IMR-90 (cell line): ENCODE data around the gene ARHGAP24. TPM values are rescaled to one million over a fixed set of nuclear protein-coding genes. Genes with fewer than 3 reads are reported as not detected.

ENCODE experiments used
- ATAC-seq: fragments of 200-7000 bp; cut with Tn5 transposase; 2 replicates; pipeline ENCODE4 v1.9.1; 2020; ENCODE audit warnings: low read depth, mild to moderate bottlenecking, moderate library complexity
- BruUV-seq: library from RNA; stranded (reverse); fragments of 400-500 nt; replicated peaks from 2 replicates; lab custom pipeline; 2021; lab: Mats Ljungman, UMichigan
- CTCF ChIA-PET: fragments of 300-600 bp; formaldehyde crosslinking; extraction: SDS; loops from one replicate; lab custom pipeline; 2021; ENCODE audit warnings: antibody characterized with exemption; lab: Yijun Ruan, JAX
- POLR2A ChIA-PET: fragments of 300-600 bp; sonication (Branson Sonifier 250); formaldehyde crosslinking; loops from one replicate; lab custom pipeline; 2022; ENCODE audit warnings: antibody characterized with exemption; ENCODE audit not compliant: unreplicated experiment; lab: Charles Lee
- DNase-seq: peaks from one replicate; pipeline ENCODE4 v3.0.0; 2013
- H2AFZ ChIP-seq: replicated peaks from 2 replicates; pipeline ENCODE3; 2013; ENCODE audit warnings: low read length, mild to moderate bottlenecking; ENCODE audit not compliant: poor library complexity
- H2AK5ac ChIP-seq: 2 replicates; pipeline ENCODE4 v1.6.1; 2013; ENCODE audit warnings: low read depth, low read length, inconsistent platforms
- H2AK9ac ChIP-seq: replicated peaks from 2 replicates; pipeline ENCODE3; 2013; ENCODE audit warnings: mild to moderate bottlenecking, low read depth, low read length, moderate library complexity; ENCODE audit not compliant: poor library complexity
- H2BK120ac ChIP-seq: 2 replicates; pipeline ENCODE4 v1.6.1; 2013; ENCODE audit warnings: low read depth, low read length, inconsistent platforms
- H2BK15ac ChIP-seq: 3 replicates; pipeline ENCODE4 v1.6.1; 2013; ENCODE audit warnings: low read depth, low read length, inconsistent platforms
- H2BK20ac ChIP-seq: 2 replicates; pipeline ENCODE4 v1.6.1; 2013; ENCODE audit warnings: low read depth, mild to moderate bottlenecking, inconsistent platforms, low read length, moderate library complexity
- H2BK5ac ChIP-seq: 2 replicates; pipeline ENCODE4 v1.6.1; 2013; ENCODE audit warnings: mild to moderate bottlenecking, low read depth, low read length, inconsistent platforms; ENCODE audit not compliant: poor library complexity, severe bottlenecking
- H3K14ac ChIP-seq: replicated peaks from 2 replicates; pipeline ENCODE4 v1.6.1; 2013; ENCODE audit warnings: low read depth, low read length, inconsistent platforms
- H3K18ac ChIP-seq: 2 replicates; pipeline ENCODE4 v1.6.1; 2013; ENCODE audit warnings: low read depth, low read length, control low read depth
- H3K23ac ChIP-seq: 2 replicates; pipeline ENCODE4 v1.6.1; 2013; ENCODE audit warnings: low read depth, low read length, inconsistent platforms
- H3K27ac ChIP-seq: 2 replicates; pipeline ENCODE4 v1.5.1; 2013; ENCODE audit warnings: mild to moderate bottlenecking, control low read depth, low read length; ENCODE audit not compliant: insufficient read depth
- H3K27me3 ChIP-seq: 2 replicates; pipeline ENCODE4 v1.6.1; 2013; ENCODE audit warnings: low read length; ENCODE audit not compliant: control insufficient read depth, insufficient read depth
- H3K36me3 ChIP-seq: 2 replicates; pipeline ENCODE4 v1.6.1; 2013; ENCODE audit warnings: low read length, mixed read lengths; ENCODE audit not compliant: control insufficient read depth, insufficient read depth
- H3K4ac ChIP-seq: 2 replicates; pipeline ENCODE4 v1.6.1; 2013; ENCODE audit warnings: low read depth, low read length, inconsistent platforms
- H3K4me1 ChIP-seq: 2 replicates; pipeline ENCODE4 v1.6.1; 2013; ENCODE audit warnings: low read length, mixed read lengths; ENCODE audit not compliant: control insufficient read depth, insufficient read depth
- H3K4me2 ChIP-seq: 2 replicates; pipeline ENCODE4 v1.6.1; 2013; ENCODE audit warnings: low read depth, mild to moderate bottlenecking, control low read depth, low read length, moderate library complexity
- H3K4me3 ChIP-seq: 2 replicates; pipeline ENCODE4 v1.5.1; 2013; ENCODE audit warnings: low read depth, mild to moderate bottlenecking, control low read depth, low read length, moderate library complexity; ENCODE audit not compliant: insufficient read depth
- H3K56ac ChIP-seq: 2 replicates; pipeline ENCODE4 v1.6.1; 2013; ENCODE audit warnings: low read length, inconsistent platforms; ENCODE audit not compliant: insufficient read depth; ENCODE audit errors: extremely low read depth
- H3K79me1 ChIP-seq, 2 experiments: 2 replicates each; pipeline ENCODE4 v1.6.1; 2013; ENCODE audit warnings: low read length in 2 of 2, inconsistent platforms in 1 of 2, low read depth in 1 of 2
- H3K9ac ChIP-seq: 2 replicates; pipeline ENCODE4 v1.6.1; 2013; ENCODE audit warnings: low read depth, low read length, control low read depth
- H3K9me1 ChIP-seq: 2 replicates; pipeline ENCODE4 v1.6.1; 2013; ENCODE audit warnings: low read length, inconsistent platforms; ENCODE audit not compliant: insufficient read depth
- H3K9me3 ChIP-seq: 2 replicates; pipeline ENCODE4 v1.6.1; 2013; ENCODE audit warnings: low read length; ENCODE audit not compliant: control insufficient read depth, insufficient read depth
- H4K20me1 ChIP-seq: 2 replicates; pipeline ENCODE4 v1.6.1; 2013; ENCODE audit warnings: low read length, inconsistent platforms; ENCODE audit not compliant: insufficient read depth
- H4K5ac ChIP-seq: 2 replicates; pipeline ENCODE4 v1.6.1; 2013; ENCODE audit warnings: mild to moderate bottlenecking, low read depth, low read length, control low read depth
- H4K8ac ChIP-seq, 2 experiments: 2 replicates each; pipeline ENCODE4 v1.6.1; 2013; ENCODE audit warnings: low read depth in 2 of 2, low read length in 2 of 2, control low read depth in 1 of 2, inconsistent platforms in 1 of 2
- H4K91ac ChIP-seq: 2 replicates; pipeline ENCODE4 v1.6.1; 2013; ENCODE audit warnings: low read depth, low read length, inconsistent platforms; ENCODE audit not compliant: insufficient read depth
- BHLHE40 ChIP-seq: fragments of 150-350 bp; IDR thresholded peaks from 2 replicates; pipeline ENCODE4 v1.6.1; 2016; ENCODE audit warnings: mild to moderate bottlenecking, low read depth, low read length
- CEBPB ChIP-seq: IDR thresholded peaks from 2 replicates; pipeline ENCODE4 v1.6.1; 2012; ENCODE audit warnings: low read depth, low read length, improper control_type of control experiment
- CHD1 ChIP-seq: IDR thresholded peaks from 2 replicates; pipeline ENCODE4 v1.6.1; 2012; ENCODE audit warnings: low read depth, low read length, improper control_type of control experiment
- CTCF ChIP-seq: conservative IDR thresholded peaks from 2 replicates; pipeline ENCODE4 v1.5.1; 2012; ENCODE audit warnings: mild to moderate bottlenecking, low read depth, low read length, improper control_type of control experiment
- ELK1 ChIP-seq: fragments of 150-350 bp; IDR thresholded peaks from 2 replicates; pipeline ENCODE4 v1.6.1; 2016; ENCODE audit warnings: low read depth, mild to moderate bottlenecking, low read length, moderate library complexity, borderline replicate concordance
- FOS ChIP-seq: fragments of 150-350 bp; IDR thresholded peaks from 2 replicates; pipeline ENCODE4 v1.6.1; 2016; ENCODE audit warnings: low read depth, low read length
- MAZ ChIP-seq: IDR thresholded peaks from 2 replicates; pipeline ENCODE4 v1.6.1; 2012; ENCODE audit warnings: low read depth, mild to moderate bottlenecking, low read length, improper control_type of control experiment, moderate library complexity, borderline replicate concordance
- MXI1 ChIP-seq: IDR thresholded peaks from 2 replicates; pipeline ENCODE4 v1.6.1; 2012; ENCODE audit warnings: low read depth, mild to moderate bottlenecking, low read length, moderate library complexity, borderline replicate concordance
- POLR2A ChIP-seq: IDR thresholded peaks from 2 replicates; pipeline ENCODE4 v1.6.1; 2012; ENCODE audit warnings: mild to moderate bottlenecking, low read depth, low read length
- RAD21 ChIP-seq: IDR thresholded peaks from 2 replicates; pipeline ENCODE4 v1.6.1; 2012; ENCODE audit warnings: low read length, improper control_type of control experiment
- RCOR1 ChIP-seq: IDR thresholded peaks from 2 replicates; pipeline ENCODE4 v1.6.1; 2012; ENCODE audit warnings: mild to moderate bottlenecking, low read length, improper control_type of control experiment; ENCODE audit not compliant: insufficient replicate concordance
- RFX5 ChIP-seq: IDR thresholded peaks from 2 replicates; pipeline ENCODE4 v1.8.0; 2012; ENCODE audit warnings: low read depth, mild to moderate bottlenecking, low read length, moderate library complexity
- SMC3 ChIP-seq: fragments of 150-350 bp; IDR thresholded peaks from 2 replicates; pipeline ENCODE4 v1.6.1; 2016; ENCODE audit warnings: low read depth, mild to moderate bottlenecking, antibody characterized with exemption, low read length, moderate library complexity
- WGBS, 2 experiments: methylation state at CpG; one replicate each; pipeline versions ENCODE4 v1.1.5 to v1.1.7; 2013; ENCODE audit warnings: missing lambda C conversion rate in 2 of 2; ENCODE audit not compliant: insufficient read length in 1 of 2; ENCODE audit errors: extremely low coverage in 2 of 2; 5-methylcytosine and 5-hydroxymethylcytosine counted together
- dilution Hi-C: fragments of 300-500 bp; cut with HindIII; formaldehyde crosslinking; loops from one replicate; pipeline ENCODE4 v1.14.3; 2018; ENCODE audit warnings: low sequenced_read_pairs; ENCODE audit not compliant: unreplicated experiment
- in situ Hi-C: fragments of 300-500 bp; cut with MboI; formaldehyde crosslinking; loops from 3 replicates; pipeline ENCODE4 v1.14.3; 2019; ENCODE audit warnings: low sequenced_read_pairs, inconsistent platforms, mixed read lengths
- intact Hi-C: fragments of 100-400 bp; cut with micrococcal nuclease; formaldehyde crosslinking; loops from 2 replicates; pipeline ENCODE4 v1.10.0; 2022
- polyA plus RNA-seq, 3 experiments: library from polyadenylated mRNA; depleted of rRNA; stranded (reverse); fragments of >200 nt; gene quantifications; 2 replicates each; pipeline ENCODE4 v1.2.3, GENCODE V29; 2012; ENCODE audit warnings: low replicate concordance in 1 of 3
- total RNA-seq: library from RNA; depleted of rRNA; stranded (reverse); fragments of >200 nt; gene quantifications from 2 replicates; pipeline ENCODE4 v1.2.3, GENCODE V29; 2012
- TF ChIP-seq, protein P1 (sequence below): fragments of 150-350 bp; IDR thresholded peaks from 2 replicates; pipeline ENCODE4 v1.6.1; 2017; ENCODE audit warnings: mild to moderate bottlenecking, antibody characterized with exemption, low read length, low read depth

ARHGAP24 gene
- total and polyA plus RNA-seq, 2 of the 4 experiments (the other 2 are of a cell fraction), result 11.9 to 24.0 TPM

- Histone ChIP-seq H3K4me1 (no peaks in the 10 kb centered on the region; the same call in 1 of the 2 replicates), H3K79me1 (no peaks in the 10 kb centered on the region), H4K5ac (no peak overlapping the region), H3K36me3 (no peaks in the 10 kb centered on the region), H2AK9ac (no peak overlapping the region), H2BK15ac (no peak overlapping the region), H3K27me3 (no peaks in the 10 kb centered on the region), H3K9me1 (no peaks in the 10 kb centered on the region), H2BK120ac (no peak overlapping the region), H3K23ac (no peak overlapping the region; the same call in 1 of the 2 replicates), H2AK5ac (no peak overlapping the region), H2BK5ac (no peak overlapping the region), H4K8ac (no peak overlapping the region), H2BK20ac (0 out of 2 replicates have a peak overlapping the region, but pooled peaks have one; percentile 35), H3K14ac (no peak overlapping the region; the same call in 1 of the 2 replicates), H3K9ac (no peak overlapping the region), H2AFZ (no peak overlapping the region), H4K91ac (no peak overlapping the region), H3K18ac (no peak overlapping the region), H3K4me3 (no peak overlapping the region), H3K4me2 (no peak overlapping the region), H3K9me3 (no peaks in the 10 kb centered on the region), H4K20me1 (no peaks in the 10 kb centered on the region), H3K4ac (no peak overlapping the region), H3K27ac (no peak overlapping the region), H3K56ac (no peak overlapping the region)
- dilution Hi-C loops, result no loop called here
- DNase-seq, result no peak
- WGBS, 2 experiments, result no CpG with 5 or more reads among the region's 3 CpGs
- POLR2A ChIA-PET, result no interaction called here
- intact Hi-C loops, result no loop called here
- in situ Hi-C loops, result no loop called here
- ATAC-seq, result no peak
- BruUV-seq, result no TSS peak
- TF ChIP-seq RAD21, result no peak
- TF ChIP-seq POLR2A, result no peak
- TF ChIP-seq CHD1, result no peak
- no peak for TF ChIP-seq BHLHE40
- no peak for TF ChIP-seq CEBPB
- TF ChIP-seq RCOR1, result no peak
- no peak for TF ChIP-seq ELK1
- no peak for TF ChIP-seq MXI1
- TF ChIP-seq CTCF, result no peak
- no peak for TF ChIP-seq SMC3
- no peak for TF ChIP-seq MAZ
- no peak for TF ChIP-seq FOS
- TF ChIP-seq, protein P1, sequence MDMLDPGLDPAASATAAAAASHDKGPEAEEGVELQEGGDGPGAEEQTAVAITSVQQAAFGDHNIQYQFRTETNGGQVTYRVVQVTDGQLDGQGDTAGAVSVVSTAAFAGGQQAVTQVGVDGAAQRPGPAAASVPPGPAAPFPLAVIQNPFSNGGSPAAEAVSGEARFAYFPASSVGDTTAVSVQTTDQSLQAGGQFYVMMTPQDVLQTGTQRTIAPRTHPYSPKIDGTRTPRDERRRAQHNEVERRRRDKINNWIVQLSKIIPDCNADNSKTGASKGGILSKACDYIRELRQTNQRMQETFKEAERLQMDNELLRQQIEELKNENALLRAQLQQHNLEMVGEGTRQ, result no peak
- TF ChIP-seq RFX5, result no peak
- CTCF ChIA-PET, result no interaction called here
Observed at GRCh38 chr4:85681921-85682320, 207.0 kb downstream of the ARHGAP24 start.
